ENCODE results near the gene COLEC12. TPM values are rescaled to one million over a fixed set of nuclear protein-coding genes. Genes with fewer than 3 reads are reported as not detected.

Gene COLEC12
- total RNA-seq, 4 donors from 2014 or later: 8.3 to 22.2 (median 21.4) TPM

- 66 to 72% methylated on average over 6 of the region's 6 CpGs for WGBS, 2 donors
- no peak overlapping the region for H3K4me3 ChIP-seq
- H3K27ac ChIP-seq: no peak overlapping the region
- no peak for DNase-seq (ENCODE audit: low spot score in 2 of 2)
- TF ChIP-seq EP300 (IDR thresholded peaks at IDR 0.05) (no peak), POLR2A (IDR thresholded peaks at IDR 0.05) (no peak)
- TF ChIP-seq, protein P1, sequence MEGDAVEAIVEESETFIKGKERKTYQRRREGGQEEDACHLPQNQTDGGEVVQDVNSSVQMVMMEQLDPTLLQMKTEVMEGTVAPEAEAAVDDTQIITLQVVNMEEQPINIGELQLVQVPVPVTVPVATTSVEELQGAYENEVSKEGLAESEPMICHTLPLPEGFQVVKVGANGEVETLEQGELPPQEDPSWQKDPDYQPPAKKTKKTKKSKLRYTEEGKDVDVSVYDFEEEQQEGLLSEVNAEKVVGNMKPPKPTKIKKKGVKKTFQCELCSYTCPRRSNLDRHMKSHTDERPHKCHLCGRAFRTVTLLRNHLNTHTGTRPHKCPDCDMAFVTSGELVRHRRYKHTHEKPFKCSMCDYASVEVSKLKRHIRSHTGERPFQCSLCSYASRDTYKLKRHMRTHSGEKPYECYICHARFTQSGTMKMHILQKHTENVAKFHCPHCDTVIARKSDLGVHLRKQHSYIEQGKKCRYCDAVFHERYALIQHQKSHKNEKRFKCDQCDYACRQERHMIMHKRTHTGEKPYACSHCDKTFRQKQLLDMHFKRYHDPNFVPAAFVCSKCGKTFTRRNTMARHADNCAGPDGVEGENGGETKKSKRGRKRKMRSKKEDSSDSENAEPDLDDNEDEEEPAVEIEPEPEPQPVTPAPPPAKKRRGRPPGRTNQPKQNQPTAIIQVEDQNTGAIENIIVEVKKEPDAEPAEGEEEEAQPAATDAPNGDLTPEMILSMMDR (IDR thresholded peaks at IDR 0.05): no peak
- H3K36me3 ChIP-seq: no peaks in the 10 kb centered on the region
- peaks cover 0 to 22% of the 10 kb centered on the region in 2 donors for H3K27me3 ChIP-seq
- H3K9me3 ChIP-seq: no peaks in the 10 kb centered on the region
- H3K4me1 ChIP-seq: peaks cover 0 to 40% (median 6%) of the 10 kb centered on the region in 4 donors
Measured at GRCh38 chr18:497688-498087, 2.8 kb downstream of the COLEC12 start.

DNA sequence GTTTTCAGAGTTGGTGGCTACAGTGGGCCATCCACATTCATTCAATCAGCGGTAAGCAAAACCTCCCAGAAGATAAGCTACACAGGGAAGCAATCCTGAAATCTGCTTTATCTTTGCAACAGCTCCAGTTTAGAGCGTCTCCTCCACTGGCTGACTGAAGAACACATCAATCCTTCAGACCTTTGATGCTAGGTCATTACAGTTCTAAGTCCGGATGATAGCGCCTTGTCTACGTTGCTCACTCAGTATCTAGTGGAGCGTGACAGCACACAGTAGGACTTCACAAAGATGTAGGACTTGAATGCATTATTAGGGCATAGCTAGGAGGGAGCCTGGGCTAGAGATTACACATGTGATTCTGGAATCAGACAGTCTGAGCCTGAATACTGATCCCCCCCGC, 5.0 kb downstream of the COLEC12 start:
- no peak for TF ChIP-seq POLR2A (IDR thresholded peaks at IDR 0.05)
- TF ChIP-seq, protein P1 (IDR thresholded peaks at IDR 0.05): no peak
- H3K4me1 ChIP-seq: peaks cover 0 to 33% (median 6%) of the 10 kb centered on the region in 4 donors
- no peak overlapping the region for H3K27ac ChIP-seq
- no peaks in the 10 kb centered on the region for H3K9me3 ChIP-seq
- no peaks in the 10 kb centered on the region for H3K36me3 ChIP-seq
- no peak overlapping the region for H3K4me3 ChIP-seq
- H3K27me3 ChIP-seq: peaks cover 0 to 14% of the 10 kb centered on the region in 2 donors
- WGBS, 2 donors: 79 to 92% methylated on average over 6 to 7 of the region's 7 CpGs
- no peak for DNase-seq (ENCODE audit: low spot score in 2 of 2)

DNA sequence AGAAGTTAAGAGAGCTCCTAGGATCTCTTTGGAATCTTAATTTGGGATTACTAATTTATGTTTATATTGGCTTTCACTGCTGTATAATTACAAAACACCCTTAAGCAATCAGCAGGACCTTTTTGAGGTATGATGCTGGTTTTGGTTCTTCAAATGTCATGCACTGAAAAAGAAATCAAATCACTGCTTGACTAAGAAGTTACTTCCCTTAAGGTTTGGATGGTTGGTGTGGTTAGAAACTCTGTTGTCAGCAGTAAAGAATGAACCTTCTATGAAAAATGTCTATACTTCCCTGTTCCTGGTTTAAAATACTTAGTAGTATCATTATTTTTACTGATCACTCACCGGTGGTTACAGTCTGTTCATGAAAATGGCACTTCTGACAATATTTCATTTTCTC, 5.5 kb downstream of the COLEC12 start:
- Histone ChIP-seq H3K27ac (no peak overlapping the region), H3K9me3 (no peaks in the 10 kb centered on the region), H3K36me3 (no peaks in the 10 kb centered on the region), H3K4me1 (peaks cover 0 to 29% (median 6%) of the 10 kb centered on the region in 4 donors), H3K27me3 (peaks cover 0 to 14% of the 10 kb centered on the region in 2 donors), H3K4me3 (no peak overlapping the region)
- no peak for DNase-seq (ENCODE audit: low spot score in 2 of 2)
- WGBS, 2 donors: 74 to 77% methylated on average over 1 of the region's 1 CpG
- TF ChIP-seq, protein P1 (IDR thresholded peaks at IDR 0.05): no peak
- TF ChIP-seq EP300 (IDR thresholded peaks at IDR 0.05) (no peak), POLR2A (IDR thresholded peaks at IDR 0.05) (no peak)

GRCh38 chr18:493986-494983, 6.2 kb downstream of the COLEC12 start:
- H3K36me3 ChIP-seq: no peaks in the 10 kb centered on the region
- no peak overlapping the region for H3K4me3 ChIP-seq
- H3K27me3 ChIP-seq: peaks cover 0 to 8% of the 10 kb centered on the region in 2 donors
- TF ChIP-seq EP300 (IDR thresholded peaks at IDR 0.05) (no peak), POLR2A (IDR thresholded peaks at IDR 0.05) (no peak)
- TF ChIP-seq, protein P1 (IDR thresholded peaks at IDR 0.05): no peak
- peak in 1 of 2 donors; percentile 27 for DNase-seq (ENCODE audit: low spot score in 2 of 2)
- 52 to 54% methylated on average over 5 of the region's 5 CpGs for WGBS, 2 donors
- peaks cover 0 to 22% (median 6%) of the 10 kb centered on the region in 4 donors for H3K4me1 ChIP-seq
- no peak overlapping the region for H3K27ac ChIP-seq
- H3K9me3 ChIP-seq: no peaks in the 10 kb centered on the region

DNA sequence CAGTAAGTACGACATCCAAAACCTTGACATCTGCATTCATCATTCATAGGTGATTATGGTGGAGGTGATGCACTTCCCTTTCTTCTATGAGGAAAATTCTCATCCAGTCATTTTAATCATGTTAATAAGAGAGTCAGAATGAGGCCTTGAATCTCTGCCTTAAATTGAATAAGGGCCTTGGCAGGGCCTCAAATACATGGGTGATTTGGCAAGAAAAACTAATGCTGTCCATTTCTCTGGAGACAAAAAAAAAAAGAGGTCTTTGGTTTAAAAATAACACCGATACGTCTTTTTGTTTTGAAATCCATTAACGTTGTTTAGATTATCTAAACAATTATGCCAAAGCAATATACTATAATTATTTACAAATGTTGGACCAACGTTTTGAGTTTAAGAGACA, 8.1 kb downstream of the COLEC12 start:
- TF ChIP-seq, protein P1 (IDR thresholded peaks at IDR 0.05): no peak
- TF ChIP-seq POLR2A (IDR thresholded peaks at IDR 0.05) (no peak), EP300 (IDR thresholded peaks at IDR 0.05) (no peak)
- Histone ChIP-seq H3K9me3 (no peaks in the 10 kb centered on the region), H3K4me1 (peaks cover 0 to 15% (median 6%) of the 10 kb centered on the region in 4 donors), H3K36me3 (no peaks in the 10 kb centered on the region), H3K27me3 (no peaks in the 10 kb centered on the region), H3K27ac (no peak overlapping the region), H3K4me3 (no peak overlapping the region)
- no peak for DNase-seq (ENCODE audit: low spot score in 2 of 2)
- 44 to 50% methylated on average over 5 of the region's 5 CpGs for WGBS, 2 donors
